Pancreas (tissue), 10 donors: ENCODE data around the gene IMMP2L. TPM values are rescaled to one million over a fixed set of nuclear protein-coding genes. Genes with fewer than 3 reads are reported as not detected.

Experiments
- ATAC-seq, 4 donors: fragments of 200-7000 bp; cut with Tn5 transposase; one replicate each; pipeline versions ENCODE4 v1.8.0 to v1.9.1; 2020; ENCODE audit warnings: mild to moderate bottlenecking in 4 of 4, moderate library complexity in 4 of 4
- DNase-seq, 6 donors: peaks; one replicate each; pipeline ENCODE4 v3.0.0-alpha.2; 2020
- FAIRE-seq: peaks from 2 replicates; lab custom pipeline; 2012; peaks lifted over from hg19 to GRCh38; lab: Jason Lieb, UNC
- H3K27ac ChIP-seq, 4 donors: fragments of 200-600 bp; sonication (generic); 1 replicate in 3 of 4; 2 replicates in 1 of 4; pipeline versions ENCODE4 v1.5.0 to v1.8.0; 2020
- H3K27me3 ChIP-seq, 4 donors: fragments of 200-600 bp; one replicate each; pipeline ENCODE4 v1.8.0; 2021
- H3K36me3 ChIP-seq, 3 donors: fragments of 200-600 bp; sonication (generic) in 1 of 3; one replicate each; pipeline versions ENCODE4 v1.5.0 to v1.8.0; 2020 to 2021
- H3K4me1 ChIP-seq, 3 donors: fragments of 200-600 bp; one replicate each; pipeline ENCODE4 v1.8.0; 2021
- H3K4me3 ChIP-seq, 4 donors: fragments of 200-600 bp; sonication (generic) in 2 of 4; one replicate each; pipeline versions ENCODE4 v1.5.0 to v1.8.0; 2020 to 2021
- H3K9me3 ChIP-seq, 4 donors: fragments of 200-600 bp; one replicate each; pipeline ENCODE4 v1.8.0; 2021
- CTCF ChIP-seq, 4 donors: fragments of 200-600 bp; sonication (generic) in 3 of 4; IDR thresholded peaks; one replicate each; pipeline versions ENCODE4 v1.5.0 to v1.8.0; 2021; ENCODE audit warnings: antibody characterized with exemption in 4 of 4
- whole genome bisulfite sequencing, 2 donors: extraction: QIAGEN DNeasy Blood & Tissue Kit; methylation state at CpG; one replicate each; pipeline ENCODE4 v1.1.7; 2013; 5-methylcytosine and 5-hydroxymethylcytosine counted together
- intact Hi-C, 3 donors: fragments of 100-400 bp; cut with DNase I; formaldehyde crosslinking; loops; one replicate each; pipeline versions ENCODE4 v1.11.1 to v1.14.2; 2022
- polyA plus RNA-seq, 2 donors: library from polyadenylated mRNA; stranded (reverse); fragments of 200-250 nt; gene quantifications; one replicate each; pipeline ENCODE4 v1.2.3, GENCODE V29; 2013
- total RNA-seq, 6 donors: library from RNA; stranded (reverse); fragmentation: NEBNext Ultra II Directional in 4 of 6; extraction: Animal tissue kit (Norgen Biotek cat#: 25700) in 4 of 6; gene quantifications; one replicate each; pipeline versions ENCODE4 v1.2.1 to v1.2.4, GENCODE V29; 2021 to 2023
- donor health status: healthy with polysubstance abuse.
- donor health status: DM: no; HTN: no; CAD: no; lungs with moderate emphysema.
- donor health status: DM: no; HTN: no; CAD: no.
- donor health status: control.
- donor health status: control.
- donor health status: Bipolar disorder and iron deficiency.
- donor health status: DM: yes; HTN: yes; CAD: no.
- donor health status: DM: no; HTN: no; CAD: no.
- donor health status: DM: no; HTN: no; CAD: no.
- donor health status: DM: yes; HTN: yes; CAD: no.

IMMP2L gene
- total and polyA plus RNA-seq, 8 donors, result 7.3 to 30.0 (median 12.9) TPM

GRCh38 chr7:111224354-111225231 lies 337.7 kb downstream of the IMMP2L start:
- TF ChIP-seq CTCF (IDR thresholded peaks at IDR 0.05), result no peak
- H3K27ac ChIP-seq, result no peak overlapping the region
- ATAC-seq, result no peak
- H3K27me3 ChIP-seq, result no peaks in the 10 kb centered on the region
- H3K9me3 ChIP-seq, result no peaks in the 10 kb centered on the region
- 26 to 31% methylated on average over 2 of the region's 2 CpGs for WGBS, 2 donors
- FAIRE-seq, result no peak
- H3K4me1 ChIP-seq, result no peaks in the 10 kb centered on the region
- DNase-seq, result no peak
- intact Hi-C loops, result no loop called here
- no peak overlapping the region for H3K4me3 ChIP-seq
- no peaks in the 10 kb centered on the region for H3K36me3 ChIP-seq

DNA sequence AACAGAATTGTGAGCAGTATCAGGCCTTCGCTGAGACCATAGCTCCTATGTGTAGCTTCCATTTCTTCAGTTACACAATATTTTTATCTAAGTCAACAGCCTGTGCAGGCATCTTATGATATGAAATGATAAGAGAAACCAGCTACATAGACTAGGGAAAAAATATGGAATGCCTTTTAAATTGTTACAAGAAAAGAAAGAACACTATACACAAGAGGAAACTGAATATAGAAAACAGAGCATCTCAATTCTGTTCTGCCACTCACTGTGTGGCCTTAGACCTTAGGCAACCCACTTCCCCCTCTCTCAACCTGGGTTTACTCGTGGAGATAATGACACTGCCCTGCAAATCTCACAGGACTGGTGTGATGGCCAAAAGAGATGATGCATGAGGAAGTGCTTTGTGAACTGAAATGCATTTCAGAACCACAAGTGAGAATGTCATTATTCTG lies 338.5 kb downstream of the IMMP2L start:
- intact Hi-C loops, result no loop called here
- no peak for TF ChIP-seq CTCF (IDR thresholded peaks at IDR 0.05)
- FAIRE-seq (no peak), ATAC-seq (no peak), DNase-seq (no peak)
- Histone ChIP-seq H3K4me3 (no peak overlapping the region), H3K27me3 (no peaks in the 10 kb centered on the region), H3K36me3 (no peaks in the 10 kb centered on the region), H3K27ac (no peak overlapping the region), H3K4me1 (no peaks in the 10 kb centered on the region), H3K9me3 (no peaks in the 10 kb centered on the region)
- 71 to 72% methylated on average over 2 of the region's 2 CpGs for WGBS, 2 donors

DNA sequence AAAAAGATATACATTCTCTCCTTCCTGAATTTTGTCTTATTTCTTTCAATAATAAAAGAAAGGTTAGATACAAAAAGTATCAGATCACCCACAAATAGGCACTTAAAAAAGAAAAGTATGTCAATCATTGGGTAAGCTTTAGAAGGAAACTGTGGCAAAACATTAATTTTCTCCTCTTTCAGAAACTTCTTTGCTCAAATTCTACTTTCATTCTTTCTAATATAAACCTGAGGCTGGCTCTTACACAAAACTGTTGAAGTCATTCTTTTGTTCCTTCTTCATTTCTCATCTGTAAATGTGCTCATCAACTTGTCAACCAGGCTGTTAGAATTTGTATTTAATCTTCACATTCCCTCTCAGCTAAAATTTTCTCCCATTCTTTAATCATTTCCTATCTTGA lies 346.7 kb downstream of the IMMP2L start:
- DNase-seq, result no peak
- no peaks in the 10 kb centered on the region for H3K27me3 ChIP-seq
- ATAC-seq, result no peak
- no peak overlapping the region for H3K27ac ChIP-seq
- H3K9me3 ChIP-seq, result no peaks in the 10 kb centered on the region
- no peak for FAIRE-seq
- intact Hi-C loops, result no loop called here
- no peaks in the 10 kb centered on the region for H3K36me3 ChIP-seq
- no peak for TF ChIP-seq CTCF (IDR thresholded peaks at IDR 0.05)
- no peaks in the 10 kb centered on the region for H3K4me1 ChIP-seq
- no peak overlapping the region for H3K4me3 ChIP-seq

GRCh38 chr7:111212857-111213523 lies 349.3 kb downstream of the IMMP2L start:
- H3K4me3 ChIP-seq, result no peak overlapping the region
- no peaks in the 10 kb centered on the region for H3K4me1 ChIP-seq
- TF ChIP-seq CTCF (IDR thresholded peaks at IDR 0.05), result no peak
- DNase-seq, result peak in 1 of 6 donors; percentile 45
- no peaks in the 10 kb centered on the region for H3K36me3 ChIP-seq
- intact Hi-C loops, result no loop called here
- no peak for FAIRE-seq
- WGBS, 2 donors, result 97% methylated on average over 11 of the region's 11 CpGs
- ATAC-seq, result no peak
- H3K27me3 ChIP-seq, result no peaks in the 10 kb centered on the region
- no peaks in the 10 kb centered on the region for H3K9me3 ChIP-seq
- H3K27ac ChIP-seq, result no peak overlapping the region

DNA sequence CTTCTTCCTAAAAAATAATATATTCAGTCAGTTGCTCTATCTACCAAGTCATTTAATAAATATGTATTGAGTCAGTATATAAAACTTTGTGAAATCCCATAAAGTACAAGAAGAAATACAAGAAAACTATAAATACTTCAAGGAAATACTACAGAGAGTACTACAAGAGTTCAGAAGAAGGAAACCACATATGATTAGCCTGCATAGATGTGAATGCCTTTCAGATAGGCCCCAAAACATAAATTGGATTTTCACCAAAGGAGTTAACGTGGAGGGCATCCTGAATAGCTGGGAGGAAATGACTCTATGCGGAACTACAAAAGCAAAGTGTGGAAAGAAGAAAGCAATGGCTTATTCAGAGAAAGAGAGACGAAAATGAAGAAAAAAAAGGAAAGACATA lies 351.3 kb downstream of the IMMP2L start:
- 91 to 94% methylated on average over 3 of the region's 3 CpGs for WGBS, 2 donors
- Histone ChIP-seq H3K27ac (no peak overlapping the region), H3K9me3 (no peaks in the 10 kb centered on the region), H3K27me3 (no peaks in the 10 kb centered on the region), H3K4me1 (no peaks in the 10 kb centered on the region), H3K4me3 (no peak overlapping the region), H3K36me3 (no peaks in the 10 kb centered on the region)
- intact Hi-C loops, result no loop called here
- no peak for FAIRE-seq
- no peak for TF ChIP-seq CTCF (IDR thresholded peaks at IDR 0.05)
- DNase-seq, result no peak
- no peak for ATAC-seq
